Measurements from ENCODE around the gene CD8B2. TPM values are rescaled to one million over a fixed set of nuclear protein-coding genes. Genes with fewer than 3 reads are reported as not detected.
"Not testable (repeated sequence)": the region's sequence is repeated elsewhere in the genome, so short reads cannot be mapped to it uniquely, and the experiment has no call there.

CD8B2 gene
- total and polyA plus RNA-seq, 3 donors from 2014 or later = 0.16 to 0.25 TPM; not detected in 1

- intact Hi-C loops (cut with DNase I; ENCODE audit: low total_unique reads); H3K27me3 ChIP-seq; H3K36me3 ChIP-seq (ENCODE audit: low read depth, missing control alignments); H3K27ac ChIP-seq; H3K4me1 ChIP-seq; H3K9me3 ChIP-seq; H3K4me3 ChIP-seq: not testable (repeated sequence)
- peak; percentile 20 for DNase-seq
- WGBS, 2 donors = 52 to 60% methylated on average over 6 of the region's 6 CpGs
These were observed 5.7 kb downstream of the CD8B2 start for GRCh38 chr2:106492913-106493312.

- 100% methylated on average over 1 of the region's 1 CpG; no CpG with 5 or more reads in 1 of the 2 donors for WGBS, 2 donors
- H3K9me3 ChIP-seq; H3K27me3 ChIP-seq; DNase-seq; H3K4me3 ChIP-seq; H3K36me3 ChIP-seq (ENCODE audit: low read depth, missing control alignments); H3K4me1 ChIP-seq; H3K27ac ChIP-seq; intact Hi-C loops (cut with DNase I; ENCODE audit: low total_unique reads): not testable (repeated sequence)
These were observed 11.4 kb downstream of the CD8B2 start for GRCh38 chr2:106498549-106498948.

- H3K27me3 ChIP-seq; H3K4me3 ChIP-seq; DNase-seq; H3K4me1 ChIP-seq; H3K36me3 ChIP-seq (ENCODE audit: low read depth, missing control alignments); intact Hi-C loops (cut with DNase I; ENCODE audit: low total_unique reads); H3K27ac ChIP-seq; H3K9me3 ChIP-seq: not testable (repeated sequence)
- 79 to 97% methylated on average over 6 to 7 of the region's 7 CpGs for WGBS, 2 donors
These were observed 13.2 kb downstream of the CD8B2 start for GRCh38 chr2:106500350-106500749.

GRCh38 chr2:106502351-106502750 is 15.2 kb downstream of the CD8B2 start:
- H3K27me3 ChIP-seq; H3K27ac ChIP-seq; H3K36me3 ChIP-seq (ENCODE audit: low read depth, missing control alignments); H3K4me1 ChIP-seq; H3K9me3 ChIP-seq; DNase-seq; H3K4me3 ChIP-seq; intact Hi-C loops (cut with DNase I; ENCODE audit: low total_unique reads): not testable (repeated sequence)
- WGBS, 2 donors = 81 to 97% methylated on average over 3 to 8 of the region's 8 CpGs

- H3K36me3 ChIP-seq (ENCODE audit: low read depth, missing control alignments); H3K27me3 ChIP-seq; H3K27ac ChIP-seq; intact Hi-C loops (cut with DNase I; ENCODE audit: low total_unique reads); H3K4me1 ChIP-seq; H3K4me3 ChIP-seq; H3K9me3 ChIP-seq; DNase-seq: not testable (repeated sequence)
- WGBS, 2 donors = 92 to 94% methylated on average over 4 to 8 of the region's 11 CpGs
These were observed 17.0 kb downstream of the CD8B2 start for GRCh38 chr2:106504192-106504591.

GRCh38 chr2:106504787-106505186 is 17.6 kb downstream of the CD8B2 start:
- H3K4me3 ChIP-seq; H3K27ac ChIP-seq; DNase-seq; H3K36me3 ChIP-seq (ENCODE audit: low read depth, missing control alignments); H3K27me3 ChIP-seq; H3K4me1 ChIP-seq; H3K9me3 ChIP-seq; intact Hi-C loops (cut with DNase I; ENCODE audit: low total_unique reads): not testable (repeated sequence)
- WGBS, 2 donors = 84 to 95% methylated on average over 4 of the region's 4 CpGs

- 82 to 84% methylated on average over 8 to 9 of the region's 9 CpGs for WGBS, 2 donors
- H3K9me3 ChIP-seq; H3K27me3 ChIP-seq; H3K27ac ChIP-seq; H3K36me3 ChIP-seq (ENCODE audit: low read depth, missing control alignments); H3K4me3 ChIP-seq; intact Hi-C loops (cut with DNase I; ENCODE audit: low total_unique reads); H3K4me1 ChIP-seq; DNase-seq: not testable (repeated sequence)
These were observed 19.0 kb downstream of the CD8B2 start for GRCh38 chr2:106506002-106506687.

- H3K9me3 ChIP-seq; H3K4me3 ChIP-seq; H3K36me3 ChIP-seq (ENCODE audit: low read depth, missing control alignments); H3K27me3 ChIP-seq; DNase-seq; H3K27ac ChIP-seq; H3K4me1 ChIP-seq; intact Hi-C loops (cut with DNase I; ENCODE audit: low total_unique reads): not testable (repeated sequence)
- 73 to 76% methylated on average over 7 to 8 of the region's 11 CpGs for WGBS, 2 donors
These were observed 21.7 kb downstream of the CD8B2 start for GRCh38 chr2:106508660-106509373.

GRCh38 chr2:106509374-106509770 is 22.2 kb downstream of the CD8B2 start:
- H3K36me3 ChIP-seq (ENCODE audit: low read depth, missing control alignments); H3K27me3 ChIP-seq; H3K9me3 ChIP-seq; DNase-seq; intact Hi-C loops (cut with DNase I; ENCODE audit: low total_unique reads); H3K4me1 ChIP-seq; H3K4me3 ChIP-seq; H3K27ac ChIP-seq: not testable (repeated sequence)
- WGBS, 2 donors = 94% methylated on average over 6 of the region's 6 CpGs; no CpG with 5 or more reads in 1 of the 2 donors

- H3K36me3 ChIP-seq (ENCODE audit: low read depth, missing control alignments); H3K9me3 ChIP-seq; intact Hi-C loops (cut with DNase I; ENCODE audit: low total_unique reads); H3K27ac ChIP-seq; DNase-seq; H3K4me1 ChIP-seq; H3K4me3 ChIP-seq; H3K27me3 ChIP-seq: not testable (repeated sequence)
- WGBS, 2 donors = 80 to 81% methylated on average over 4 of the region's 4 CpGs
These were observed 23.6 kb downstream of the CD8B2 start for GRCh38 chr2:106510791-106511190.

- WGBS, 2 donors = 55 to 56% methylated on average over 5 to 8 of the region's 16 CpGs
- H3K36me3 ChIP-seq (ENCODE audit: low read depth, missing control alignments); H3K27ac ChIP-seq; H3K9me3 ChIP-seq; H3K4me3 ChIP-seq; H3K27me3 ChIP-seq; intact Hi-C loops (cut with DNase I; ENCODE audit: low total_unique reads); H3K4me1 ChIP-seq: not testable (repeated sequence)
- DNase-seq = peak; percentile 23
These were observed 24.3 kb downstream of the CD8B2 start for GRCh38 chr2:106511476-106511901.

GRCh38 chr2:106511934-106512333 is 24.8 kb downstream of the CD8B2 start:
- H3K4me1 ChIP-seq; H3K36me3 ChIP-seq (ENCODE audit: low read depth, missing control alignments); intact Hi-C loops (cut with DNase I; ENCODE audit: low total_unique reads); H3K27me3 ChIP-seq; H3K9me3 ChIP-seq; H3K4me3 ChIP-seq; H3K27ac ChIP-seq; DNase-seq: not testable (repeated sequence)
- 86 to 93% methylated on average over 7 of the region's 7 CpGs for WGBS, 2 donors
